ENCODE measurements around the gene ZGPAT.

The ZGPAT gene

GRCh38 chr20:63745961-63746731 lies 38.3 kb downstream of the ZGPAT start:
- DNase-seq (ENCODE audit: low read depth): no peak

GRCh38 chr20:63746751-63747315 lies 39.0 kb downstream of the ZGPAT start:
- no peak for DNase-seq (ENCODE audit: low read depth)

- no peak for DNase-seq (ENCODE audit: low read depth)
These were observed 39.8 kb downstream of the ZGPAT start for GRCh38 chr20:63747622-63748069.

GRCh38 chr20:63748070-63748933 lies 40.5 kb downstream of the ZGPAT start:
- no peak for DNase-seq (ENCODE audit: low read depth)

GRCh38 chr20:63748934-63749270 lies 41.1 kb downstream of the ZGPAT start:
- no peak for DNase-seq (ENCODE audit: low read depth)

- DNase-seq (ENCODE audit: low read depth): no peak
These were observed 42.0 kb downstream of the ZGPAT start for GRCh38 chr20:63749597-63750508.

GRCh38 chr20:63750807-63751470 lies 43.1 kb downstream of the ZGPAT start:
- no peak for DNase-seq (ENCODE audit: low read depth)

- DNase-seq (ENCODE audit: low read depth): no peak
These were observed 43.8 kb downstream of the ZGPAT start for GRCh38 chr20:63751471-63752271.

GRCh38 chr20:63752411-63753101 lies 44.7 kb downstream of the ZGPAT start:
- DNase-seq (ENCODE audit: low read depth): no peak

GRCh38 chr20:63753381-63753780 lies 45.5 kb downstream of the ZGPAT start:
- DNase-seq (ENCODE audit: low read depth): no peak

GRCh38 chr20:63754008-63754407 lies 46.2 kb downstream of the ZGPAT start:
- DNase-seq (ENCODE audit: low read depth): no peak

- DNase-seq (ENCODE audit: low read depth): no peak
These were observed 48.3 kb downstream of the ZGPAT start for GRCh38 chr20:63755933-63756647.

GRCh38 chr20:63756648-63756991 lies 48.8 kb downstream of the ZGPAT start:
- DNase-seq (ENCODE audit: low read depth): no peak

- no peak for DNase-seq (ENCODE audit: low read depth)
These were observed 50.3 kb downstream of the ZGPAT start for GRCh38 chr20:63758152-63758551.

- DNase-seq (ENCODE audit: low read depth): no peak
These were observed 51.6 kb downstream of the ZGPAT start for GRCh38 chr20:63759377-63759901.

- no peak for DNase-seq (ENCODE audit: low read depth)
These were observed 57.4 kb downstream of the ZGPAT start for GRCh38 chr20:63765082-63765873.

- DNase-seq (ENCODE audit: low read depth): no peak
These were observed 58.1 kb downstream of the ZGPAT start for GRCh38 chr20:63765902-63766301.
